GM23248 (cell line): ENCODE data around the gene IQCF6. TPM values are rescaled to one million over a fixed set of nuclear protein-coding genes. Genes with fewer than 3 reads are reported as not detected.

Source experiments
- DNase-seq: peaks from one replicate; pipeline ENCODE4 v3.0.0-alpha.2; 2015
- H2AFZ ChIP-seq: fragments of 200-600 bp; sonication (generic); 2 replicates; pipeline ENCODE4 v1.6.1; 2016; ENCODE audit warnings: antibody characterized with exemption
- H3F3A ChIP-seq: fragments of 200-600 bp; sonication (generic); 2 replicates; pipeline ENCODE4 v1.6.1; 2016; ENCODE audit warnings: mild to moderate bottlenecking, antibody characterized with exemption, mixed run types; ENCODE audit not compliant: insufficient read depth
- H3K27ac ChIP-seq: fragments of 200-600 bp; sonication (generic); 2 replicates; pipeline ENCODE4 v1.5.1; 2016; ENCODE audit warnings: mild to moderate bottlenecking
- H3K27me3 ChIP-seq: fragments of 200-600 bp; sonication (generic); replicated peaks from 2 replicates; pipeline ENCODE4 v1.6.1; 2016; ENCODE audit warnings: mild to moderate bottlenecking; ENCODE audit not compliant: insufficient read depth
- H3K36me3 ChIP-seq: fragments of 200-600 bp; sonication (generic); 2 replicates; pipeline ENCODE4 v1.6.1; 2016; ENCODE audit warnings: low read depth, mild to moderate bottlenecking
- H3K4me1 ChIP-seq: fragments of 200-600 bp; sonication (generic); 2 replicates; pipeline ENCODE4 v1.6.1; 2016; ENCODE audit warnings: mild to moderate bottlenecking; ENCODE audit not compliant: insufficient read depth
- H3K4me2 ChIP-seq: fragments of 200-600 bp; sonication (generic); one replicate; pipeline ENCODE4 v1.6.1; 2016; ENCODE audit warnings: mild to moderate bottlenecking; ENCODE audit not compliant: unreplicated experiment
- H3K4me3 ChIP-seq: fragments of 200-600 bp; sonication (generic); 2 replicates; pipeline ENCODE4 v1.5.1; 2016; ENCODE audit warnings: mild to moderate bottlenecking
- H3K79me2 ChIP-seq: fragments of 200-600 bp; sonication (generic); 2 replicates; pipeline ENCODE4 v1.6.1; 2016; ENCODE audit warnings: mild to moderate bottlenecking; ENCODE audit not compliant: insufficient read depth
- H3K9ac ChIP-seq: fragments of 200-600 bp; sonication (generic); 2 replicates; pipeline ENCODE4 v1.6.1; 2016; ENCODE audit warnings: mild to moderate bottlenecking
- H3K9me2 ChIP-seq: fragments of 200-600 bp; sonication (generic); 2 replicates; pipeline ENCODE4 v1.6.1; 2016; ENCODE audit warnings: mixed run types, mild to moderate bottlenecking, moderate library complexity; ENCODE audit not compliant: insufficient read depth
- H3K9me3 ChIP-seq: fragments of 200-600 bp; sonication (generic); one replicate; pipeline ENCODE4 v1.6.1; 2017; ENCODE audit warnings: low read depth
- H4K20me1 ChIP-seq: fragments of 200-600 bp; sonication (generic); 2 replicates; pipeline ENCODE4 v1.6.0; 2016; ENCODE audit not compliant: insufficient read depth
- EZH2 ChIP-seq: fragments of 200-600 bp; sonication (generic); IDR thresholded peaks from 2 replicates; pipeline ENCODE4 v1.6.1; 2018; ENCODE audit warnings: antibody characterized with exemption, mild to moderate bottlenecking; ENCODE audit not compliant: insufficient read depth, poor library complexity, severe bottlenecking
- EZH2phosphoT487 ChIP-seq: fragments of 200-600 bp; sonication (generic); IDR thresholded peaks from 2 replicates; pipeline ENCODE4 v1.6.1; 2018; ENCODE audit warnings: antibody characterized with exemption, moderate library complexity, mild to moderate bottlenecking, low read depth; ENCODE audit not compliant: insufficient read depth
- WGBS, 2 experiments: methylation state at CpG; one replicate each; pipeline ENCODE4 v1.1.6; 2015 to 2017; ENCODE audit warnings: low lambda C conversion rate in 2 of 2, low coverage in 1 of 2; ENCODE audit errors: missing lambda C conversion rate in 2 of 2; 5-methylcytosine and 5-hydroxymethylcytosine counted together
- in situ Hi-C: fragments of 300-500 bp; cut with MboI; formaldehyde crosslinking; loops from 2 replicates; pipeline ENCODE4 v1.15.0; 2020
- polyA plus RNA-seq: library from polyadenylated mRNA; unstranded; fragments of >200 nt; fragmentation: Nextera tagmentation; extraction: Ambion mirVana; gene quantifications from 2 replicates; pipeline ENCODE4 v1.2.1, GENCODE V29; 2016
- total RNA-seq: library from RNA; depleted of rRNA; stranded (reverse); fragments of >200 nt; shearing (Covaris generic); gene quantifications from 2 replicates; pipeline ENCODE4 v1.2.3, GENCODE V29; 2014

Gene IQCF6
- total and polyA plus RNA-seq, 2 experiments from 2014 or later: not detected

DNA sequence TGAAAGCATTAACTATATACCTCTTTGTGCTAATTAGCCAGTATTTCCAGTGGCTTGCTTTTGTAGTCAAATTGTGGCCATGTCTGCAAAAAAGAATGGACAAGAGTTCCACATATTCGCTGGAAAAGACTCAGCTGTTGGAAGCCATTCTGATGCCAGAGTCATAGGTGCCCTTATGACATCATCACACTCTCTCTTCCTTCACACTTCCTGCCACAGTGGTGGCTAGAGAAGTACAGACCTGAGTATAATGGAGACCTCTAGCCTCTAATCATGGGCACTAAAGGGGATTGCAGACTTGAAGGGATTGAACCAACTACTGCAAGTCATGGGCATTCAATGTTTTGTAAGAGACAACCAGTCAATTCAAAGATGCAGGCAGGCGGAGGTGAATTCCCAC, 38.3 kb upstream of the IQCF6 start:
- DNase-seq: no peak
- Histone ChIP-seq H3K9me3 (no peaks in the 10 kb centered on the region), H3K4me3 (no peak overlapping the region), H3F3A (no peaks in the 10 kb centered on the region), H3K4me1 (no peaks in the 10 kb centered on the region), H3K36me3 (no peaks in the 10 kb centered on the region), H3K9ac (no peak overlapping the region), H3K27me3 (no peaks in the 10 kb centered on the region), H3K79me2 (no peaks in the 10 kb centered on the region), H3K27ac (no peak overlapping the region), H2AFZ (no peak overlapping the region), H3K4me2 (no peak overlapping the region), H3K9me2 (no peaks in the 10 kb centered on the region), H4K20me1 (no peaks in the 10 kb centered on the region)
- TF ChIP-seq EZH2 (no peak), EZH2phosphoT487 (no peak)
- in situ Hi-C loops: no loop called here
- WGBS, 2 experiments: 53% methylated on average over 2 of the region's 2 CpGs

DNA sequence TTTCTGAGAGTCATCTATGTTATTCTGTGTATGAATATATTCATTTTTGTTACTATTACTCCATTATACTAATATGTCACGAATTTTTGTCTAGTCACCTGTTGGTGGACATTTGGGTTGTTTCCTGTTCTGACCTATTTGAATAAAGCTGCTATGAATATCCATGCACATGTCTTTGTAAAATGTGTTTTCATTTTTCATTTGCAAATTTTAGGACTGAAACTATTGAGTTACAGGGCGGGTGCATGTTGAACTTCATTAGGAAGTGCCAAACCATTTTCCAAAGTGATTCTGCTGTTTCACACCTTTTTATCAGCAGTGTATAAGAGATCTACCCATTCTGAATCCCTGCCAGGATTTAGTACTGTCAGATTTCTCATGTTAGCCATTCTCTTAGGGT, 37.7 kb upstream of the IQCF6 start:
- TF ChIP-seq EZH2 (no peak), EZH2phosphoT487 (no peak)
- Histone ChIP-seq H3K4me2 (no peak overlapping the region), H3K4me3 (no peak overlapping the region), H4K20me1 (no peaks in the 10 kb centered on the region), H2AFZ (no peak overlapping the region), H3K4me1 (no peaks in the 10 kb centered on the region), H3K9ac (no peak overlapping the region), H3F3A (no peaks in the 10 kb centered on the region), H3K9me3 (no peaks in the 10 kb centered on the region), H3K27me3 (no peaks in the 10 kb centered on the region), H3K79me2 (no peaks in the 10 kb centered on the region), H3K9me2 (no peaks in the 10 kb centered on the region), H3K27ac (no peak overlapping the region), H3K36me3 (no peaks in the 10 kb centered on the region)
- in situ Hi-C loops: no loop called here
- 6 to 20% methylated on average over 2 of the region's 2 CpGs for WGBS, 2 experiments
- no peak for DNase-seq

GRCh38 chr3:51815614-51816013, 36.6 kb upstream of the IQCF6 start:
- Histone ChIP-seq H4K20me1 (no peaks in the 10 kb centered on the region), H3K4me1 (no peaks in the 10 kb centered on the region), H3K9ac (no peak overlapping the region), H3K27me3 (no peaks in the 10 kb centered on the region), H3F3A (no peaks in the 10 kb centered on the region), H3K4me3 (no peak overlapping the region), H3K27ac (no peak overlapping the region), H2AFZ (no peak overlapping the region), H3K36me3 (no peaks in the 10 kb centered on the region), H3K79me2 (no peaks in the 10 kb centered on the region), H3K9me3 (no peaks in the 10 kb centered on the region), H3K9me2 (no peaks in the 10 kb centered on the region), H3K4me2 (no peak overlapping the region)
- no peak for TF ChIP-seq EZH2phosphoT487
- no peak for TF ChIP-seq EZH2
- in situ Hi-C loops: no loop called here
- 26 to 30% methylated on average over 4 of the region's 4 CpGs for WGBS, 2 experiments
- DNase-seq: no peak

- Histone ChIP-seq H2AFZ (no peak overlapping the region), H3K4me3 (no peak overlapping the region), H3K36me3 (no peaks in the 10 kb centered on the region), H3K4me2 (no peak overlapping the region), H3K9me2 (no peaks in the 10 kb centered on the region), H3K27me3 (no peaks in the 10 kb centered on the region), H3K79me2 (no peaks in the 10 kb centered on the region), H3K27ac (no peak overlapping the region), H3K9me3 (no peaks in the 10 kb centered on the region), H3K9ac (no peak overlapping the region), H3F3A (no peaks in the 10 kb centered on the region), H4K20me1 (no peaks in the 10 kb centered on the region), H3K4me1 (no peaks in the 10 kb centered on the region)
- no peak for DNase-seq
- in situ Hi-C loops: no loop called here
- TF ChIP-seq EZH2: no peak
- TF ChIP-seq EZH2phosphoT487: no peak
- 58 to 64% methylated on average over 3 of the region's 3 CpGs for WGBS, 2 experiments
Observed at GRCh38 chr3:51814034-51814433, 35.0 kb upstream of the IQCF6 start.

GRCh38 chr3:51813539-51813938, 34.5 kb upstream of the IQCF6 start:
- no peak overlapping the region for H2AFZ ChIP-seq
- no peaks in the 10 kb centered on the region for H3K36me3 ChIP-seq
- no peaks in the 10 kb centered on the region for H3F3A ChIP-seq
- no peak overlapping the region for H3K4me3 ChIP-seq
- no peaks in the 10 kb centered on the region for H4K20me1 ChIP-seq
- H3K9me3 ChIP-seq: no peaks in the 10 kb centered on the region
- H3K27ac ChIP-seq: no peak overlapping the region
- no peak for TF ChIP-seq EZH2phosphoT487
- no peak for TF ChIP-seq EZH2
- 53 to 57% methylated on average over 6 of the region's 6 CpGs for WGBS, 2 experiments
- no peak overlapping the region for H3K4me2 ChIP-seq
- no peaks in the 10 kb centered on the region for H3K4me1 ChIP-seq
- H3K27me3 ChIP-seq: no peaks in the 10 kb centered on the region
- no peak overlapping the region for H3K9ac ChIP-seq
- no peak for DNase-seq
- H3K9me2 ChIP-seq: no peaks in the 10 kb centered on the region
- in situ Hi-C loops: no loop called here
- H3K79me2 ChIP-seq: no peaks in the 10 kb centered on the region
